OCI-LY1 (cell line): ENCODE data around the gene LAMC2.

ENCODE experiments used
- CTCF ChIP-seq: fragments of 200-600 bp; sonication (generic), shearing (Covaris generic); IDR thresholded peaks from 2 replicates; pipeline ENCODE4 v1.5.1; 2017; ENCODE audit warnings: mild to moderate bottlenecking, antibody characterized with exemption, low read length, moderate library complexity, mixed read lengths
- EZH2 ChIP-seq: fragments of 200-600 bp; sonication (generic), shearing (Covaris generic); IDR thresholded peaks from 2 replicates; pipeline ENCODE4 v1.8.0; 2017; ENCODE audit warnings: borderline replicate concordance, mixed run types, mild to moderate bottlenecking, antibody characterized with exemption, low read length, moderate library complexity, mixed read lengths

GRCh38 chr1:183241471-183241870 lies 55.4 kb downstream of the LAMC2 start:
- TF ChIP-seq CTCF, result no peak
- TF ChIP-seq EZH2, result no peak
